SHP77 (cell line): ENCODE measurements around the gene CNNM3.
"Not testable (repeated sequence)": the region's sequence is repeated elsewhere in the genome, so short reads cannot be mapped to it uniquely, and the experiment has no call there.

ENCODE experiments used
- DNase-seq, 2 experiments: peaks; one replicate each; lab custom pipeline; 2025; lab: John Stamatoyannopoulos, UW

Gene CNNM3

GRCh38 chr2:96799623-96799935 is 16.5 kb upstream of the CNNM3 start:
- DNase-seq: no peak

GRCh38 chr2:96800061-96801004 is 15.7 kb upstream of the CNNM3 start:
- no peak for DNase-seq

- peak; percentile 8 to 59 for DNase-seq
These were observed 14.9 kb upstream of the CNNM3 start for GRCh38 chr2:96801005-96801785.

GRCh38 chr2:96801786-96802595 is 14.1 kb upstream of the CNNM3 start:
- no peak for DNase-seq

- no peak for DNase-seq
These were observed 13.3 kb upstream of the CNNM3 start for GRCh38 chr2:96802721-96803120.

GRCh38 chr2:96804986-96805385 is 11.1 kb upstream of the CNNM3 start:
- no peak for DNase-seq

- not testable (repeated sequence) for DNase-seq
These were observed 10.1 kb upstream of the CNNM3 start for GRCh38 chr2:96805946-96806345.

- DNase-seq: no peak
These were observed 9.5 kb upstream of the CNNM3 start for GRCh38 chr2:96806468-96807126.

- no peak for DNase-seq
These were observed 9.0 kb upstream of the CNNM3 start for GRCh38 chr2:96807127-96807471.

- no peak for DNase-seq
These were observed 7.8 kb upstream of the CNNM3 start for GRCh38 chr2:96808176-96808837.

GRCh38 chr2:96809216-96809882 is 6.7 kb upstream of the CNNM3 start:
- DNase-seq: no peak

GRCh38 chr2:96809951-96810782 is 5.9 kb upstream of the CNNM3 start:
- DNase-seq: no peak

GRCh38 chr2:96810783-96811192 is 5.3 kb upstream of the CNNM3 start:
- no peak for DNase-seq

GRCh38 chr2:96811917-96812316 is 4.2 kb upstream of the CNNM3 start:
- DNase-seq: peak in 1 of 2 experiments; percentile 31

- DNase-seq: no peak
These were observed 2.4 kb upstream of the CNNM3 start for GRCh38 chr2:96813656-96814055.

- peak in 1 of 2 experiments; percentile 23 for DNase-seq
These were observed 542 bp upstream of the CNNM3 start for GRCh38 chr2:96815326-96816126.

GRCh38 chr2:96816836-96817702 is 1.0 kb downstream of the CNNM3 start:
- no peak for DNase-seq

- DNase-seq: no peak
These were observed 1.8 kb downstream of the CNNM3 start for GRCh38 chr2:96817882-96818281.
